CD4-positive, CD25-positive, alpha-beta regulatory T cell (primary cell): ENCODE data around the gene RINL. TPM values are rescaled to one million over a fixed set of nuclear protein-coding genes. Genes with fewer than 3 reads are reported as not detected.
"Not testable (repeated sequence)": the region's sequence is repeated elsewhere in the genome, so short reads cannot be mapped to it uniquely, and the experiment has no call there.

ENCODE experiments used
- ATAC-seq, 2 donors: fragments of 150-1000 bp; cut with Tn5 transposase; one replicate each; pipeline ENCODE4 v1.10.0; 2021; ENCODE audit warnings: low read depth in 2 of 2, moderate number of reproducible peaks in 2 of 2, moderate library complexity in 1 of 2
- DNase-seq, 3 donors: peaks; one replicate each; pipeline versions ENCODE4 v3.0.0 to v3.0.0-alpha.2; 2012 to 2022; ENCODE audit warnings: mixed read lengths in 1 of 3
- H3K27ac ChIP-seq: one replicate; pipeline ENCODE4 v1.7.0; 2013; ENCODE audit warnings: mild to moderate bottlenecking, low read length; ENCODE audit not compliant: insufficient read depth, poor library complexity, severe bottlenecking
- H3K27me3 ChIP-seq: one replicate; pipeline ENCODE4 v1.7.0; 2013; ENCODE audit warnings: low read length; ENCODE audit not compliant: control insufficient read depth, insufficient read depth
- H3K36me3 ChIP-seq: one replicate; pipeline ENCODE4 v1.7.0; 2013; ENCODE audit warnings: mild to moderate bottlenecking, low read length, moderate library complexity; ENCODE audit not compliant: control insufficient read depth, insufficient read depth
- H3K4me1 ChIP-seq: 2 replicates; pipeline ENCODE4 v1.7.0; 2013; ENCODE audit warnings: mild to moderate bottlenecking, low read length; ENCODE audit not compliant: insufficient read depth, control insufficient read depth, poor library complexity, severe bottlenecking
- H3K4me3 ChIP-seq: one replicate; pipeline ENCODE4 v1.7.0; 2013; ENCODE audit warnings: low read depth, mild to moderate bottlenecking, low read length, moderate library complexity
- H3K9me3 ChIP-seq, 2 experiments: 1 replicate in 1 of 2; 2 replicates in 1 of 2; pipeline ENCODE4 v1.7.0; 2013; ENCODE audit warnings: low read length in 2 of 2, mild to moderate bottlenecking in 1 of 2, moderate library complexity in 1 of 2; ENCODE audit not compliant: control insufficient read depth in 2 of 2
- H3K27ac Mint-ChIP-seq, 3 donors: one replicate each; pipeline ENCODE4 v1.8.0; 2020 to 2022; ENCODE audit warnings: mild to moderate bottlenecking in 3 of 3, mixed read lengths in 3 of 3, moderate library complexity in 2 of 3
- H3K27me3 Mint-ChIP-seq: one replicate; pipeline ENCODE4 v1.8.0; 2022; ENCODE audit warnings: mild to moderate bottlenecking, mixed read lengths
- H3K36me3 Mint-ChIP-seq: one replicate; pipeline ENCODE4 v1.8.0; 2020; ENCODE audit warnings: mixed read lengths
- H3K4me1 Mint-ChIP-seq, 4 donors: one replicate each; pipeline ENCODE4 v1.8.0; 2020 to 2022; ENCODE audit warnings: mixed read lengths in 4 of 4, mild to moderate bottlenecking in 1 of 4
- H3K4me3 Mint-ChIP-seq, 4 donors: one replicate each; pipeline ENCODE4 v1.8.0; 2020 to 2022; ENCODE audit warnings: mild to moderate bottlenecking in 4 of 4, mixed read lengths in 4 of 4, moderate library complexity in 3 of 4
- H3K9me3 Mint-ChIP-seq, 7 donors: one replicate each; pipeline ENCODE4 v1.8.0; 2020 to 2022; ENCODE audit warnings: mixed read lengths in 7 of 7, mild to moderate bottlenecking in 3 of 7, moderate library complexity in 2 of 7
- polyA plus RNA-seq, 4 donors: library from polyadenylated mRNA; unstranded; fragments of 300-500 nt; fragmentation: Illumina TruSeq; gene quantifications; one replicate each; pipeline ENCODE4 v1.2.3, GENCODE V29; 2021
- total RNA-seq: library from RNA; stranded (reverse); gene quantifications from one replicate; pipeline ENCODE4 v1.2.3, GENCODE V29; 2022

The RINL gene
- total and polyA plus RNA-seq, 5 donors from 2014 or later = 30.1 to 48.9 (median 38.5) TPM

- DNase-seq (no peak), ATAC-seq (peak; percentile 4 to 8)
- peaks cover 27% of the 10 kb centered on the region for H3K36me3 ChIP-seq
- Mint-ChIP-seq H3K36me3 (peaks cover 15% of the 10 kb centered on the region), H3K4me1 (peaks cover 7 to 58% (median 32%) of the 10 kb centered on the region in 4 donors), H3K9me3 (no peaks in the 10 kb centered on the region), H3K27me3 (no peaks in the 10 kb centered on the region), H3K27ac (peak overlapping the region; percentile 77 to 94 (median 91)), H3K4me3 (peak overlapping the region; percentile 93 to 100 (median 95))
- H3K9me3 ChIP-seq = no peaks in the 10 kb centered on the region
- peaks cover 26% of the 10 kb centered on the region for H3K4me1 ChIP-seq
- H3K27ac ChIP-seq = peak overlapping the region; percentile 77
- H3K27me3 ChIP-seq = no peaks in the 10 kb centered on the region
- H3K4me3 ChIP-seq = peak overlapping the region; percentile 94
Measured at GRCh38 chr19:38831142-38831605, 46.9 kb downstream of the RINL start.

- no peak for ATAC-seq
- Mint-ChIP-seq H3K27me3 (no peaks in the 10 kb centered on the region), H3K36me3 (peaks cover 12% of the 10 kb centered on the region), H3K4me1 (peaks cover 10 to 65% (median 37%) of the 10 kb centered on the region in 4 donors), H3K9me3 (no peaks in the 10 kb centered on the region), H3K27ac (peak overlapping the region; percentile 43 to 94 (median 91)), H3K4me3 (peak overlapping the region; percentile 93 to 100 (median 95))
- H3K9me3 ChIP-seq = no peaks in the 10 kb centered on the region
- DNase-seq = no peak
- H3K4me3 ChIP-seq = peak overlapping the region; percentile 94
- H3K27ac ChIP-seq = no peak overlapping the region
- no peaks in the 10 kb centered on the region for H3K27me3 ChIP-seq
- H3K4me1 ChIP-seq = peaks cover 27% of the 10 kb centered on the region
- H3K36me3 ChIP-seq = peaks cover 20% of the 10 kb centered on the region
Measured at GRCh38 chr19:38830039-38830733, 47.9 kb downstream of the RINL start.

- peaks cover 12% of the 10 kb centered on the region for H3K36me3 Mint-ChIP-seq
- peaks cover 11 to 73% (median 42%) of the 10 kb centered on the region in 4 donors for H3K4me1 Mint-ChIP-seq
- H3K27me3 ChIP-seq, H3K9me3 ChIP-seq, H3K27ac ChIP-seq, H3K27me3 Mint-ChIP-seq, DNase-seq, H3K27ac Mint-ChIP-seq, ATAC-seq, H3K4me3 ChIP-seq, H3K9me3 Mint-ChIP-seq: not testable (repeated sequence)
- Histone ChIP-seq H3K4me1 (peaks cover 27% of the 10 kb centered on the region), H3K36me3 (peaks cover 20% of the 10 kb centered on the region)
- H3K4me3 Mint-ChIP-seq = peak overlapping the region in 3 of 4 donors; percentile 22 to 93 (median 38)
Measured at GRCh38 chr19:38829203-38829602, 48.9 kb downstream of the RINL start.

GRCh38 chr19:38826856-38827551, 51.1 kb downstream of the RINL start:
- H3K9me3 Mint-ChIP-seq = no peaks in the 10 kb centered on the region

GRCh38 chr19:38825936-38826335, 52.1 kb downstream of the RINL start:
- Histone ChIP-seq H3K4me1 (peaks cover 17% of the 10 kb centered on the region), H3K36me3 (peaks cover 30% of the 10 kb centered on the region)
- ATAC-seq, H3K9me3 Mint-ChIP-seq, H3K27me3 Mint-ChIP-seq, H3K27ac Mint-ChIP-seq, H3K27me3 ChIP-seq, DNase-seq, H3K4me3 Mint-ChIP-seq, H3K9me3 ChIP-seq, H3K4me3 ChIP-seq, H3K27ac ChIP-seq: not testable (repeated sequence)
- Mint-ChIP-seq H3K36me3 (peaks cover 25% of the 10 kb centered on the region), H3K4me1 (peaks cover 9 to 69% (median 36%) of the 10 kb centered on the region in 4 donors)

More at GRCh38 chr19:38826856-38827551, 51.1 kb downstream of the RINL start:
- H3K36me3 ChIP-seq = peaks cover 26% of the 10 kb centered on the region
- Mint-ChIP-seq H3K27ac (no peak overlapping the region), H3K4me3 (peak overlapping the region in 3 of 4 donors; percentile 38 to 70 (median 43)), H3K27me3 (no peaks in the 10 kb centered on the region), H3K36me3 (peaks cover 28% of the 10 kb centered on the region), H3K4me1 (peaks cover 14 to 75% (median 42%) of the 10 kb centered on the region in 4 donors)
- no peaks in the 10 kb centered on the region for H3K27me3 ChIP-seq
- no peaks in the 10 kb centered on the region for H3K9me3 ChIP-seq
- H3K4me1 ChIP-seq = peaks cover 23% of the 10 kb centered on the region
- H3K27ac ChIP-seq = no peak overlapping the region
- H3K4me3 ChIP-seq = no peak overlapping the region
- ATAC-seq (no peak), DNase-seq (no peak)

- peaks cover 9 to 42% (median 24%) of the 10 kb centered on the region in 4 donors for H3K4me1 Mint-ChIP-seq
- peaks cover 38% of the 10 kb centered on the region for H3K36me3 ChIP-seq
- H3K27ac Mint-ChIP-seq, H3K27me3 Mint-ChIP-seq, H3K4me1 ChIP-seq, H3K9me3 Mint-ChIP-seq, H3K27ac ChIP-seq, H3K4me3 ChIP-seq, H3K27me3 ChIP-seq, H3K4me3 Mint-ChIP-seq, ATAC-seq, H3K9me3 ChIP-seq, DNase-seq: not testable (repeated sequence)
- peaks cover 23% of the 10 kb centered on the region for H3K36me3 Mint-ChIP-seq
Measured at GRCh38 chr19:38821230-38821825, 56.7 kb downstream of the RINL start.

- Histone ChIP-seq H3K4me1 (no peaks in the 10 kb centered on the region), H3K4me3 (no peak overlapping the region), H3K27me3 (no peaks in the 10 kb centered on the region), H3K27ac (no peak overlapping the region), H3K36me3 (peaks cover 53% of the 10 kb centered on the region), H3K9me3 (no peaks in the 10 kb centered on the region)
- DNase-seq = no peak
- Mint-ChIP-seq H3K9me3 (no peaks in the 10 kb centered on the region), H3K4me1 (peaks cover 5 to 26% (median 14%) of the 10 kb centered on the region in 4 donors), H3K27ac (peak overlapping the region in 1 of 3 donors; percentile 56), H3K36me3 (peaks cover 31% of the 10 kb centered on the region), H3K27me3 (no peaks in the 10 kb centered on the region), H3K4me3 (no peak overlapping the region)
- no peak for ATAC-seq
Measured at GRCh38 chr19:38819231-38819920, 58.7 kb downstream of the RINL start.
